Stimulated activated CD8-positive, alpha-beta memory T cell treated with anti-CD3 and anti-CD28 coated beads, Interleukin-4, amount 100 ng/mL, for 4 hours (primary cell): Measurements from ENCODE around the gene TBC1D26.
"Not testable (repeated sequence)": the region's sequence is repeated elsewhere in the genome, so short reads cannot be mapped to it uniquely, and the experiment has no call there.

Experiments used
- DNase-seq, 2 donors: peaks; one replicate each; pipeline ENCODE4 v3.0.0-alpha.2; 2020; ENCODE audit warnings: low read depth in 2 of 2, low spot score in 1 of 2

TBC1D26 gene

GRCh38 chr17:15731900-15732299, at the start of gene TBC1D26:
Gene TBC1D26 (plus strand): TSS chr17:15732283. CDS start chr17:15735349, 3,066 bp downstream.
- not testable (repeated sequence) for DNase-seq

GRCh38 chr17:15683135-15683534, 48.9 kb upstream of the TBC1D26 start:
- not testable (repeated sequence) for DNase-seq

GRCh38 chr17:15683824-15684478, 48.1 kb upstream of the TBC1D26 start, which contains the start of gene TRIM16:
Gene TRIM16 (minus strand): TSS chr17:15684311. CDS start chr17:15651609, 32,702 bp downstream.
- peak; percentile 58 to 62 for DNase-seq

- not testable (repeated sequence) for DNase-seq
Measured at GRCh38 chr17:15687494-15687893, 44.6 kb upstream of the TBC1D26 start.

GRCh38 chr17:15698967-15699366, 33.1 kb upstream of the TBC1D26 start:
- DNase-seq, result not testable (repeated sequence)

GRCh38 chr17:15699413-15699924, 32.6 kb upstream of the TBC1D26 start, which contains the start of gene ZNF286A:
Gene ZNF286A (plus strand): TSS chr17:15699752. CDS start chr17:15700330, 578 bp downstream.
- peak; percentile 87 to 88 for DNase-seq

- DNase-seq, result not testable (repeated sequence)
Measured at GRCh38 chr17:15699937-15700336, 32.1 kb upstream of the TBC1D26 start.

- DNase-seq, result not testable (repeated sequence)
Measured at GRCh38 chr17:15704239-15704638, 27.8 kb upstream of the TBC1D26 start.

- not testable (repeated sequence) for DNase-seq
Measured at GRCh38 chr17:15704813-15705212, 27.3 kb upstream of the TBC1D26 start.

- DNase-seq, result not testable (repeated sequence)
Measured at GRCh38 chr17:15708879-15709278, 23.2 kb upstream of the TBC1D26 start.

- DNase-seq, result not testable (repeated sequence)
Measured at GRCh38 chr17:15716601-15717563, 15.2 kb upstream of the TBC1D26 start.

GRCh38 chr17:15730535-15730934, 1.5 kb upstream of the TBC1D26 start:
- DNase-seq, result not testable (repeated sequence)

- not testable (repeated sequence) for DNase-seq
Measured at GRCh38 chr17:15733174-15733789, 1.2 kb downstream of the TBC1D26 start.

GRCh38 chr17:15736578-15736977, 4.5 kb downstream of the TBC1D26 start:
- DNase-seq, result not testable (repeated sequence)

- DNase-seq, result no peak
Measured at GRCh38 chr17:15738066-15738465, 6.0 kb downstream of the TBC1D26 start.

GRCh38 chr17:15739259-15739658, 7.2 kb downstream of the TBC1D26 start:
- DNase-seq, result not testable (repeated sequence)

- DNase-seq, result not testable (repeated sequence)
Measured at GRCh38 chr17:15740041-15740440, 8.0 kb downstream of the TBC1D26 start.

GRCh38 chr17:15740570-15741120, 8.6 kb downstream of the TBC1D26 start:
- no peak for DNase-seq

GRCh38 chr17:15741624-15742023, 9.5 kb downstream of the TBC1D26 start:
- DNase-seq, result no peak

GRCh38 chr17:15742051-15742795, 10.1 kb downstream of the TBC1D26 start:
- no peak for DNase-seq
